Hematopoietic multipotent progenitor cell treated with erythropoietin and hydrocortisone succinate and interleukin-3 and kit ligand, for 15 days (in vitro differentiated cells): Measurements from ENCODE around the gene CFAP77.
"Not testable (repeated sequence)": the region's sequence is repeated elsewhere in the genome, so short reads cannot be mapped to it uniquely, and the experiment has no call there.

Source experiments
- DNase-seq: peaks from one replicate; pipeline ENCODE4 v3.0.0-alpha.2; 2015; ENCODE audit warnings: low spot score

The CFAP77 gene

DNA sequence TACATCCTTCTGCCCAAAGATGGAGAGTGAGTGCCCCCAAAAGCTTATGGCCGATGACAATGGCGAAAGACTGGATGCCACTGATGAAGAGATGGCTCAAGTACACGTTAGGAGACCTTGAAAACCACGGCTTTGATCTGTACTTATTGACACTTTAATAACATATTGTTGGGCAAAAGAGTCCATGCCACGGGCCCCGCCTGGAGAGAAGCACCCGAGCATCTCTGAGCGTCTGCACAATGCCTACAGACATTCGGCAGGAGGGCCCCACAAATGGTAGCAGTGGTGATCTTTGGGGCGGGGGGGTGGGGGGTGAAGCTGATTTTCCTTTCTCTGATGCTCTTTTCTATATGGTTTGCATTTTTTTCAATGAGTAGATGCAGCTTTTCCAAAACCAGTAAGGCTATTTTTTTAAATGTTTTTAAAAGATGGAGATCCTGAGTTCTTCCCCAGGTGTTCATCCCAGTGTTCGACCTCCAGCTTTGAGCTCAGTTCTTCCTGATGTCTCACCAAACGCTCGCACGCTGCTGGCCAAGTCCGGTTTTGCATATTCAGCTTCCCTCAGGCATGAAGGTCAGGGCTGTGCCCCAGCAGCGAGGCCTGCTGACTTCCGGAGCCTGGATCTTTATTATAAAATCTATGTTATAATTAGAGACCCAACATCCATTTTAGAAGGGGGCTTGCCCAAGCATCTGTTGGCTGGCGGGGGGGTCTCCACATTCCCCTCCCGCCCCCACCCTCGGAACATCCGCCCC, 138.1 kb downstream of the CFAP77 start:
- DNase-seq = no peak

DNA sequence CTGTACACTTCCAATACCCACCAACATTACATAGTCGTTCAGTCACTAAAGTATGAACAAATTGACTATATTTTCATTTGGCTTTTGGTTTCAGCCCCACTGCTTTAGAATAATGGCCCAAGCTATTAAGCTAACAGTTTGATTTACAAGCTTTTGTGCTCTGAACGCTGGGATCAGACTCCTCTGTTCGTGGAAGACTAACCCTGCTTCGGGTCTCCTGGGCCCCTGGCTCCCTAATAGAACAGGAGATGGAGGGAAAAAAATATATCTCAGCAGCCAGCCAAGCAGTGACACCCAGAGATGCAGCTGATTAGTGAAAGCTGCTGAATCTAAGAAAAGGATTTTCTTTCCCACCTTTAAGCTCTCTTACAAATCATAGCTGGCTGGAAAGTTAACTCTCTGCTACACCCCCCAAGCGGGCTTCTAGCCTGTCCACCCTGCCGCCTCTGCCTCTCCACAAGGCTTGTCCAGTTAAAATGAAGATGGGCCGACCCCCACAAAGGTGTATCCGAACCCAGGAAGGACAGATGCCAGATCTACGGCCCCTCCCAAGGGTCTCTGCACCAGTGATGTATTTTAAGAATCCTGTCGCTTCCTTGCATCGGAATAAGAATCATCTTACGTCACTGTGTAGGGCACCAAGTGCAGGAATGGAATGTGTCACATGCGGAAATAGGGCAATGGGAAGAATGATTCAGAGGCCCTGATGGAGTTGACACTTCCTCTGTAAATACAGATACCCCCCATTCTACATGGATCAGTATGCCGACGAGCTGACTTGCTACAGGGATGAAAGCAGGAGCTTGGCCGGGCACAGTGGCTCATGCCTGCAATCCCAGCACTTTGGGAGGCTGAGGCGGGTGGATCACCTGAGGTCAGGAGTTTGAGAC, 139.0 kb downstream of the CFAP77 start:
- DNase-seq = no peak

DNA sequence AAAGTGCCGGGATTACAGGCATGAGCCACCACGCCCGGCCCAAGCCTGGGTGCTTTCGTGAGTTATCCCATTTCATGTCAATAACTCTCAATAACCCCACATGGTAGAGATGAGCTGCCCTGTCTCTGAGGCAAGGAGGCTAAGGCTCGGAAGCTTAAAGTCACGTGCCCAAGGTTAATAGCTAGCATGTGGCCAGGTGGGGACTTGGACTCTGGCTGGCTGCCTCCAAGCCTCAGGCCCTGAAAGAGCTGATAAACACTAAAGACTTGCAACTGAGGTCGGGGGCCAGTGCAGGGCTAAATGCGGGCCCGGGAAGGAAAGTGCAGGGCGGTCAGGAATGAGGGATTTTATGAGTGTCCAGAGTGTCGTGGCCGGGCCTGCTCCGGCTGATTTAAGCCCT, 141.5 kb downstream of the CFAP77 start:
- no peak for DNase-seq

DNA sequence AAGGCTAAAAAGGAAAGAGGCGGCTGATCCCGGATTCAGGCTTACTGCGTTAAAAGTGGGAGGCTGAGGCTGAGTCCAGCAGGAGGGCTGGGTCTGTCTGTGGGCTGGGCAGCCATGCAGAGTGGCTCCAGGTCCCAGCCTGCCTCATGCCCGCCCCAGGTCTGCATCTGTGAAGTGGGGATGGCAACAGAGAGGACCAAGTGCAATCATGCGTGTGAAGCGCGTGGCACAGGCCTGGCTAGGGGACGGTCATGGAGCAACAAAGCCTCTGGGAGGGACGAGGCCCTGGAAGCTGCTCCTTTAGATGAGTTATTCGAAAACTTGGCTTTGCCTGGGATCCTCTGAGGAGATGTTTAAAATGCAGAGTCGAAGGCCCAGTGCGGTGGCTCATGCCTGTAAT, 142.0 kb downstream of the CFAP77 start:
- no peak for DNase-seq

DNA sequence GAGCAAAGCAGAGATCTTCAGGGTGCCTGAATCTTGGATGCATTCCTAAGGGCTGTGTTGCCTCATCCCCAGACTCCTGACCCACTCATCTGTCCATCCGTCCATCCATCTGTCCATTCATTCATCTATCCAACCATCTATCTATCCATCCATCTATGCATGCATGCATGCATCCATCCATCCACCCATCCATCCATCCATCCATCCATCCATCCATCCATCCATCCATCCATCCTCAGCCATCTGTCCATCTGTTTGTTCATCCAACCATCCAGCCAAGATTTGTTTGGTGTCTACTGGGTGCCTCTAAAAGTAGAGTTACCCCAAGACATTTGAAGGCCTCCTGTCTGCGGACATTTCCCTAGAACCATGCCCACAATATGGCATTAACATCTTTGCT, 144.7 kb downstream of the CFAP77 start:
- DNase-seq = no peak

DNA sequence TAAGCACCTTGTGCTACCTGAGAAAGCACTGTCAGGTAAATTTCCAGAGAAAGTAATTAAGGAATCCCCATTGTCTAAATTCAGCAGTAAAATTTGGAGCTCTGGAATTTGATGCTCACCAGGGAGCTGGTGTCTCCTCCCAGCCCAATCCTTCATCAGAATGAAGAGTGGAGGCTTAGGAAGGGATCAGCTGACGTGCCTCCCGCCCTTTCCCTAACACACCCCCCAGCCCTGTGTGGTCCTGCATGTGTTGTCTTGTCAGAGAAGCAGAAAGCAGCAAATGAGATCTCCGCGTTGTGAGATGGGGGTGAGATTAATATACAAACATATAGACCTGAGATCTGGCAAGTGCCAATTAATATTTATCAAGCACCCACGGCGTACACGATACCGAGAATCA, 145.5 kb downstream of the CFAP77 start:
- no peak for DNase-seq

DNA sequence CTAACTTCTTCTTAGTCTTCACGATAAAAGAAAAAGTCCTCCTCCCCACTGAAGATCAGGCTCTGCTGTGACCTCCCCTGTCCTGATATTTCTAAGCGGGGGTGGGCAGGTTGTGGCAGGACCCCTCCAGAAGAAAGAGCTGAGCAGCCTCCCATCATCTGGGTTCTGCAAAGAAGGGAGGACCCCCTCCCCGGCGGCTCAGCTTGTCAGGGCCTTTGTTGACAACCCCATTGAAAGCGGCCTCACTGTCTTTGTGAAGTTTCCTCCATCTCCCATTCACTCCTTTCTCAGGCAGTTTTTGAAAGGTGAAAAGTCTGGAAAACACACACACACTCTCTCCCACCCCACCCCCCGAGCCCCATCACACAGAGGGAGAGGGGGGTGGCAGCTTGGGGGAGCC, 146.2 kb downstream of the CFAP77 start:
- no peak for DNase-seq

DNA sequence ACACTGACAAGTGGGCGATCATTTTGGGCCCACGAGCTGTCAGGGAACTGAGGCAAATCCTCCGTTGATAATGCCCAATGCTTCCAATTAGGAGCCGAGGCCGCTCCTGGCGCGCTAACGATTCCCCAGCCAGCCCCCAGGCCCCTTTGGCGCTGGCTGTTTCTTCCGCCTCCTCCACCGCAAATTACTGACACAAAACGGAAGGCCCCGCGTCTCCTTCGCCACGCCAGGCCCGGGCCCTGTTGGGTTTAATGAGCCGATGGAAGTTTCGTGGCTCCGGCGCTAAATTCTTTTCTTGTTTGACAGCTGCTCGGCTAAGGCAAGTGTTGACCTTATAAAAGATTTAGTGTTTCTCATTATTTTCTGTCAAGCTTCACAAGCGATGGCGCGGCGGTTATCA, 146.7 kb downstream of the CFAP77 start:
- DNase-seq = no peak

DNA sequence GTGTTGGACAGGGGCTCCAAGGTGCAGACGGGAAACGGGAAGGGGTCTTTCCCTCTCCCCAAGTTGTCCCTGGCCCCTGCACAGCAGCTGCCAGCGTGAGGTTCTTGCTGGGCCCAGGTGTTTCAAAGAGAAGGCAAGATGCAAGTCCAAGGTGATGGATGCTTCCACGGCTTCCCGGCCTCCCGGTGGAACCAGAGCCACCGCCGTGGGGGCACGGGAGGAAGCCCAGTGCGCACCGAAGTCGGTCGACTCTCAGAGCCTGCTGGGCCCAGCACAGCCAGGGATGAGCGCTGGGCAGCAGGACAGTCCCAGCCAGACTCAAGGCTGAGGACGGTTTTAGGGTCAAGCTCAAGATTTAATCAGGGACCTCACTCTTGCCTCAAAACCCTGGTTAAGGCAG, 147.1 kb downstream of the CFAP77 start:
- no peak for DNase-seq

DNA sequence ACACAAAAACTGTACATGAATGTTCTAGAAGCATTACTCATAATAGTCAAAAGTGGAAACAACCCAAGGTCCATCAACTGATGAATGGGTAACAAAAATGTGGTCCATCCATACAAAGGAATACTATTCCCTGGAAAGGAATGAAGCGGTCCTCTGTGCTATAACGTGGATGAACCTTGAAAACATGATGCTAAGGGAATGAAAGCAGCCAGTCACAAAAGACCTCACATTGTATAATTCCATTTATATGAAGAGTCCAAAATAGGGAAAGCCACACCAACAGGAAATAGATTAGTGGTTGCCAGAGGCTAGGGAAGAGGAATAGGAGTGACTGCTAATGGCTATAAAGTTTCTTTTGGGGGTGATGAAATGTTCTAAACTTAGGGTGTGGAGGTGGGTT, 149.7 kb downstream of the CFAP77 start:
- no peak for DNase-seq

DNA sequence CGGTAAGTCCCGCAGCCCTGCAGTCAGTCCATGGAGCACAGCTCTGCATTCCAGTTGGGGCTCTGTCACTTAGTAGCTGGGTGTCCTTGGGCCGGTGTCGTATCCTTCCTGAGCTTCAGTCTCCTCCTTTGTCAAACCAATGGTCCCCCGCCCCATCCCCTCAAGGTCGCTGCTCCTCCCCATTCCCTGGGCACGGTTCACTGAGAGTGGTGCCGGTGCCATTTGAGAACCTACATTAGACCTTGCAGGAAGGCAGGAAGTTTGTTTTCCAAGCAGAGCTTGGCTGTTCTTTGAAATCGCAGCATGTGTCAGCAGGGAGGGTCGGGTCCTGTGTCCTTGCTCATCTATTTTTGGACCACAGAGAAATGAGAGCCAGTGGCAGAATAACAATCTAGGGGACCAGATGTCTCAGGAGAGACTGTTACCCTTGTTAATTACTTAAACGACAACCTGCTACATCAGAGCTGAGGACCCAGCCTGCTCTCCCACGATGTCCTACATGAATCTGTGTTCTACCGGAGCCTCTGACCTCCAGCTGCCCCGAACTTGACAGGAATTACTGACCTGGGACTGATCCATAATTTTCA, 150.7 kb downstream of the CFAP77 start:
- no peak for DNase-seq

DNA sequence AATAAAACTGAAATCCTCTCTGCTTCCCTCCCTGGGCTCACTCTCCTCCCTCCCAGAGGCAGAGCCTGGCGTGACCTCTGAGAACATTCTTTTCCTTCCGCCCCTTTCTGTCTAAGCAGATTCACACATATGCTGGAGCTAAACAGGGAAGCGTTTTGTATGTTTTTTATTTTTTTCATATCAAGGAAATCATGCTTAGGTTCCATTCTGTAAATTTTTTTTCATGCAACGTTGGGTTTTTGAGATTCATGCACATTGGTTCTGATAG, 152.2 kb downstream of the CFAP77 start:
- no peak for DNase-seq

DNA sequence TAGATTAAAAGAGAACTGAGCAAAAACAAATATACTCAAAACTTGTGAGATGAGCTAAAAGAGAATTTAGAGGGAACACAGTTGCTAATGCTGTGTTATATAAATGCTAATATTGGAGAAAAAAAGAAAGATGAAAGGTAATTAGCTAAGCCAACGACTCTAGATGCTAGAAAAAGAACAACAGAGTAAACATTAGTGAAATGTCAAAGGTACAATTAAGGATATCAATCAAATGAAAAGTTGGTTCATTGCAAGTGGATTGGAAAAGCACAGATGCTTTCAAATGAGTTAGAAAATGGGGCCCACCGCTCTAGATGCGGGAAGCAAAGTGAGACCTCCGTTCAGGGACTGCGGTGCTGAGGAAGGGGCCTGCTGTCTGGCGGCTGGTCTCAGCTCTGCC, 154.5 kb downstream of the CFAP77 start:
- no peak for DNase-seq

DNA sequence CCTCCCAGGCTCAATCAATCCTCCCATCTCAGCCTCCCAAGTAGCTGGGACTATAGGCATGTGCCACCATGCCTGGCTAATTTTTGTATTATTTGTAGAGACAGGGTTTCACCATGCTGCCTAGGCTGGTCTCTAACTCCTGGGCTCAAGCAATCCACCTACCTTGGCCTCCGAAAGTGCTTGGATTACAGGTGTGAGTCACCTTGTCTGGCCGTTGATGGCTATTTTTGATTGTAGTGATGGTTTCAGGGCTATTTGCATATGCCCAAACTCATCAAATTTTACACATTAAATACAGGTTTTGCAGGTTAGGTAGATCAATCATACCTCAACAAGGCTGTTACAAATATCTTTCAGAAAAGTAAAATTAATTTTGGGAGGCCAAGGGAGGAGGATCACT, 158.8 kb downstream of the CFAP77 start:
- DNase-seq = not testable (repeated sequence)

DNA sequence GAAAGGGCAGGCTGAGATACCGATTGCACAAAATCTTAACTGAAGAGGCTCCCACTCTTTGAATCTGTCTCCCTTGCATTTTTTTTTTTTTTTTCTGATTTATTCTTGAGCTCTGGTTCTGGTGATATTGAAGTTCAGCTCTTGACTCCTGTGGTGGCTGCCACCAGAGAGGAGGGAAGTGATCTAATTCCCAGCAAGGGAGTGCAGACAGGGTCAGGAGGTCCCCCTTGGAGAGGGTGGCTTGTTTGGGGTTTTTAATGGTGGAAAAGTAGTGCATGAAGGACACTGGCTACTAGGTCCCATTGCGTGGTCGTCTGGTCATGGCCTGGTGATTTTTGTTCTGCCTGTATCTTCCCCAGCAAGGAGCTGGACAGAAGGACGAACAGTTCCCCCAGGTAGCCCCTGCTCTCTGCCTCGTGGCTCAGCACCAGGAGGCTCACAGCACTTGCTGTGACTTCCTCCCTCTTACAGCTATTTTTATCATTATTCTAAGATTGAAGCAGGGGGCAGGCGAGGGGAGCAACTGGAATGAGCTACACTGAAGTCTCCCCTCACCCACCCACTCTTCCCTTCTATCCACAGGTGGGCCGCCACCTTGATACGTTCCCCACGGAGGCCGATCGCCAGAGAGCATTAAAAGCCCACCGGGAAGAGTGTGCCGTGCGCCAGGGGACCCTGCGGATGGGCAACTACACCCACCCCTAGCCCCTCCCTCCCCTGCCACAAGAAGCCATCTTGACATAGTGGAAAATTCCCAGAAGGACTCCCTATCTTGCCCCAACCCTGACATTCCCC, 162.0 kb downstream of the CFAP77 start:
- DNase-seq = no peak

DNA sequence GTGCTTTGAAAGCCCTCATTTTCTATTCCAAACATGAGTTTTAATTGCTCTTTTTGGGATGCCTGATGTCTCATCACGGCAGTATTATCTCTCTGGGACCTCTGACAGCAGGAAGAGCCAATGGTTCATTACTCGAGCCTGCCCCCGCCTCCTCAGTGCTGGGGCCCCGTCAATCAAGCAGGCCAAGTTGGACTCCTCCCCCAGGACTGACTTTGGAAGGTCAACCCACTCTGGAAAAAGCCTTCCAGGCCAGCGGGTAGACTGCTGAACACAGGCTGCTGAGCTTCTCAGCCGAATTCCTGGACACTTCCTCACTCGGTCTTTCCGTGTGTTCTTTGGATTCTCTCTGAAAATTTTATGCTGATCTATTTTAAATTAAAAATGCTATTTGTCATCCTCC, 162.9 kb downstream of the CFAP77 start:
- no peak for DNase-seq

DNA sequence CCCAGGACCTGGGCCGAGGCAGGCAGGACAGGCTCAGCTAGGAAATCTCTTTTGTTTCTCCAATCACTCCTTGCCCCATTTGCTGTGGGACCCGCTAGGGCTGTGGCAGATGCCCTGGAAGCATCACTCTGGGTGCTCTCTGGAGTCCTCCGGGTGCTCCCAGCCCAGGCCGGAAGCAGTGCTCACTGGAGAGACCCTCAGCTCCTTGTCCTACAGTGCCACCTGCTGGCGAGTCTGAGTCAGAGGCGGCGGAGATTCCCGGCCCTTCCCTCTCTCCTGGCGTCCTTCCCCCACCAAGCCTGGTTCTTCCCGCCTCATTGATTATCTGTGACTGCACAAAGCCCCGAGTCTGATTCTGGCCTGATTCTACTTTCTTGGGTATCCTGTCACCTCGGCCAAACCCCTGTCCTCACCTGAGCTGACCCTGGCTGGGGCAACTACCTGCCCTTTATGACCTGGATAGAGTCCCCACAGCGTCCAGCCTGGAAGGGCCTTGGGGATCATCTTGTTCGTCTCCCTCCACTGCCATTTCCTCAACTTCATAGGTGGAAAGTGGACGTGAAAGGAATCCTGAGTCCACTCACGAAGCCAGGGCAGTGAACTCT, 165.1 kb downstream of the CFAP77 start:
- DNase-seq = peak; percentile 17

DNA sequence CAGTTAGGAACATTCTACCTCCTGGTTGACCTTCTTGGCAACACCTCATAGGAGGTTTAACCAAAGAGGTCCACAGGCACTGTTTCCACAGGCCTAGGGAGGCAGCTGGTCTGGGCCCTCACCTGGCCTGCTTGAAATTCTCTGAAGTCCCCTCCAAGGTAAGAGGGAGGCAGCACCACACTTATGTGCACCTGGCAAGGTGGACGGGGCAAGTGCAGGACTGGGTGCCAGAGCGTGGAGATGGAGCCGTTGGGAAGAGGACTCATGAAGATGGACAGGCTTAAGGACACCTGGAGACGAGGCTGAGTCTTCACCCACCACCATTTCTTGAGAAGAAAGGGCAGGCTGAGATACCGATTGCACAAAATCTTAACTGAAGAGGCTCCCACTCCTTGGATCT, 165.8 kb downstream of the CFAP77 start:
- no peak for DNase-seq

DNA sequence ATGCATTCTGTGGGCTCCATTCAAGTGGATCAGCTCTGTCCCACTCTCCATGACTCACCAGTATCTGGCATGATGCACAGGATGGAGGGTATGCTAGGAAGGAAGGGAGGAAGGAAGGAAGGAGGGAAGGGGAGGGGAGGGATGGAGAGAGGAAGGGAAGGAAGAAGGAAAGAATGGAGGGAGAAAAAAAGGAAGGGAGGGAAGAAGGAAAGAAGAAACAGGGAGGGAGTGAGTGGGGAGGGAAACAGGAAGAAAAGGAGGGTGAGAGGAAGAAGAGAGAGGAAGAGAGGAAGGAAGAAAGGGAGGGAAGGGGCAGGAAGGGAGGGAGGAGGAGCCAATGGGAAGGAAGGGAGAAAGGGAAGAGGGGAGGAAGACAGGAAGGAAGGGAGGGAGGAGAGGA, 167.1 kb downstream of the CFAP77 start:
- no peak for DNase-seq

DNA sequence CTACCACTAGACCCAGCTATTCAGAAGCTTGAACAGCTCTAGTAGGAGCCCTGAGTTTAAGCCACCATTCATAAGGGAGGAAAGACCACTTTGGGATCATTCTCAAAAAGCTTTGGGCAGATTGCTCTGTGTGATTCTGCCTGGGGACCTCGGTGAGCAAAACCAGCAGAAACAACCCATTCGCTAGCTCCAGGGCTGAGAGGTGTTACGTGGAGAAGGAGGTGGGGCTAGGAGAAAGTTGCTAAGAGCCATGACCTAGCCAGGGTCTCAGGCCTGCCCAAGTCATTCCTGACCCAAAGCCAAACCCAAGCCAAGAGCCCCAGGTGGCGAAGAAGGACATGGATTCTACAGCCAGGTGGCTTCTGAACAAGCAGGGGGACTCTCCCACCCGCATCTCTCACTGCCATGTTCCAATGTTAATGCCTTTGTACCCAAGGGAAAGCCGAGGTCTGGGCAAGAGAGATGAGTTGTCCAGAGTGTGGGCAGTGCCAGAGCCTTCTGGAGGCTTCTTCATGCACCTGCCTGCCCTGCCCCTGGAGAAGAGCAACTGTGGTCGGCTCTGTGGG, 168.4 kb downstream of the CFAP77 start:
- no peak for DNase-seq

DNA sequence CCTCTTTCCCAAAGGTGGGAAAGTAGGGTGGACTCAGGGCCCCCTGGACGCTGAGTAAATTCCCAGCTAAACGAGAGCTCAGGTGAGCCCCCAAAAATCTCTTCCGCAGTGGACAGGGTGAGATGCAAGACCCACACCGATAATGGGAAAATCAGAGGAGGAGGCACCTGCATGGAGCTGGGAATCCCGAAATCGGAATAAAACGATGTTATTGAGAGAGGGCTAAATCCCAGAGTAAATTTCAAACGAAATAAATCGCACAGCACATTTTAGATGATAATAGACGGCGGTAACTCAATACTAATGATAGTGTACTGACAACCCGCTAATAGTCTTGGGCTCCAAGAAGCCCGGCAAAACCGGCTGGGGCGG, 169.4 kb downstream of the CFAP77 start:
- no peak for DNase-seq

DNA sequence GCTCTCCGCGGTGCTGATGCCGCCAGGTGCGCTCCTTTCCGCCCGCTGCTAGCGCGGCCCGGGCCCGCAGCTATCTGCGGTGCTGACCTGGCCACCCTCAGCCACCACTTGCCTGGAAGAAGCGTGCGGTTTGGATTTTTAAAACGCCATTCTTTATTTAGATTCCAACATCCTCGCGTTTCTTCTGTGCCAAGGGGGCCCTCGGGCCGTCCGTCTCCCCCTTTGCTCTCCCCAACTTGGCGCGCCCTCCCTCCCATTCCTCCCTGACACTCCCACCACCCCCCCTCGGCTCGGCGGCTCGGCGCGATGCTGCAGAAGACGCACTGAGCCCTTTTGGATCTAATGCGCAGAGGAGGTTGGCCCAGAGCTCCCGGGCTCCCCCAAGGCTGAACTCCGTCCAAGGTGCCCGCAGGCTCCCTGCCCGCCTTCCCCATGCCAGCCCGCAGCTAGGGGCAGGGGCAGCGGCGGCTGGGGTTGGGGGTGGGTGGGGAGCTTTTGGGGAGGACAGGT, 172.3 kb downstream of the CFAP77 start, which contains the start of gene BARHL1:
Gene BARHL1, plus strand, starts transcription at position 331 of the 510 bp plus-strand sequence. CDS start 192 bp downstream, outside the sequence.
- DNase-seq = no peak
